ENCODE measurements around the gene CDH13. TPM values are rescaled to one million over a fixed set of nuclear protein-coding genes. Genes with fewer than 3 reads are reported as not detected.

The CDH13 gene
- total RNA-seq, 1 experiment from 2014 or later, result 0.89 TPM

DNA sequence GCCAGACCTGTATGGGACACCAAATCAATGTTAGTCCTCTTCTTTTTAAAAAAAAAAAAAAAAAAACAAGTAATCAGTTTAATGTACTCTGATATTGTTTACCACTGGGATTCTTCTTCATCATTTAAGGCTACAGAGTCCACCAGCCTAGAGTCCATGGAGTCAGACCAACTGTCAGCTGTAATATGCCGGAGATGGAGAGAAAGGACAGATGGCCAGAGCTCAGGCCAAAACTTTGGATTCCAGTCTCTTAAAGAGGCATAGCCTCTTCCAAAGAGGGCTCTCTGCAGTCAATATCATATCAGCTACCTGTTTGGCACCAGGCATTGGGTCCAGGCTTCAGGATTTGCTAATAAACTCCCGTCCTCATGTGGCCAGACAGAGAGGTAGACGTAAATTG, 711.4 kb downstream of the CDH13 start:
- no peaks in the 10 kb centered on the region for H3K27me3 ChIP-seq
- DNase-seq, result no peak
- H3K4me3 ChIP-seq, result no peak overlapping the region
- no peaks in the 10 kb centered on the region for H3K36me3 ChIP-seq
- H3K9me3 ChIP-seq, result no peaks in the 10 kb centered on the region

DNA sequence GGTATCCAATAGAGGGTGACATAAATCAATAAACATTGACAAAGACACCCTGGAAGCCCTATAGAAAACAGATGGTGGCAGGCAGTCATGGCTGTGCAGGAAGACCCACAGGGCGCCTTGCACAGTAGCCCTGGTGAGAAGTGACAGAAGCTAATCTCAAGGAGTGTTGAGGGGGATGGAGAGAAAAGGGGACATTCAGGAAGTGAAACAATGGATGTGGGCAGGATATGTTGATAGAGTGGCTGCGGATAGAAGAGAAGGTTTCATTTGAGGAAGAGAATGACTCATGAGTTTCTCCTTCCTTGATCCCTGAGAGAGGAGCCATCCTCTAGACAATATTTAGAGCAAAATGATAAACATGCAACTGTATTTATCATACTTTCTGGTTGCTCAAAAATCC, 712.2 kb downstream of the CDH13 start:
- no peaks in the 10 kb centered on the region for H3K36me3 ChIP-seq
- H3K9me3 ChIP-seq, result no peaks in the 10 kb centered on the region
- no peak for DNase-seq
- no peaks in the 10 kb centered on the region for H3K27me3 ChIP-seq
- H3K4me3 ChIP-seq, result no peak overlapping the region

DNA sequence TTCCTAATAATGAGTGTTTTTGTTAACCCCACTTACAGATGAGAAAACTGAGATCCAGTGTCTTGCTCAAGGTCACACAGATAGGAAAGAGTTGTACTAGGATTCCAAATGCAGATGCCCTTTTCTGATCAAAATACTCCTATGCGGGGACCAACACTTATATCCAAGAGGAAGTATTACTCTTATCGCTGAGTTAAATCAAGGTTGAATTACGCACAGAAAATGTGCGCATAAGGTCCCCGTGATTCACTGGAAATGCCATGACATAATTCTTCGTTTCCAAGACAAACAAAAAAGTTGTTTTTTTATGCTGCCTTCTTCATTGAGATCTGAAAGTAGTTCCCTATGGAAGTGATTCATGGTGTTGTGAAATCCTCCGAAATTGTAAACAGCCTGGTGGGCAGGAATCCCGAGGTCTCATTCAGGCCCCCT, 717.2 kb downstream of the CDH13 start:
- no peak for DNase-seq

DNA sequence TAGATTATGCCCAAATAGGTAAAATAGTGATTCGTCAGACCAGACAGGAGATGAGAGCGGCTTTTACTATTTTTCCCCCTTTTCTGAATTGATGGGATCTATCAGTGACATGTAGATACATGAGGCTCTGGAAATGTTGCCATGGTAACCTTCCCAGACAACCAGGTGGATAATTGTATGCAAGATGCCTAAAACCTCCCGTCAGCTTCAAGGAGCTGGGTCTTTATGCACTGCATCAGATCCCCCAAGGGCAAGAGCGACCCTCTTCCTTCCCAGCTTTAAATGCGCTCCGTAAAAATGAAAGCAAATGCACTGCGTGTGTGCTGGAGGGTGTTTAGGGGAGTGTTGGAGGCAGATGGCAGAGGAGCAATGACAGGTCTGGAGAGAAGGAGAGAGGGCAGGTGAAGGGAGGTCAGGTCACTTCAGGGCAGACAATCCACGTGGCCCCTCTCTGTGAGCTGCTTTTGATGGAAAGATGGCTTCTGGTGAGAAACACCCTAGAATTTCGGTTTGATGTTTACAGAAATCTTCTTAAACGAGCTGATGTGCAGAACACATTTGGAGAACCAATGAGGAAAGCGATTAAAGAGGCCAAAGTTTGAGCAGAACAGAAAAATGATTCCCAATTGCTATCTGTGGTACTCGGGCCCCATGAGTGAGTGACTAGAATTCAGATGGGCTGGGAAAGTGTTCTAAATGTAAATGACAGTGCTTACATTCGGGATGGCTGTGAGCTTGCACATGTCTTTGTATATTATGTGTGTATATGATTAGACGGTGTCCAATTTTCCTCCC, 719.3 kb downstream of the CDH13 start:
- Histone ChIP-seq H3K4me3 (no peak overlapping the region), H3K27me3 (no peaks in the 10 kb centered on the region), H3K36me3 (no peaks in the 10 kb centered on the region), H3K9me3 (no peaks in the 10 kb centered on the region)
- DNase-seq, result no peak

More for the DNA sequence above, 717.2 kb downstream of the CDH13 start:
- no peaks in the 10 kb centered on the region for H3K36me3 ChIP-seq
- H3K27me3 ChIP-seq, result no peaks in the 10 kb centered on the region
- H3K4me3 ChIP-seq, result no peak overlapping the region
- no peaks in the 10 kb centered on the region for H3K9me3 ChIP-seq

DNA sequence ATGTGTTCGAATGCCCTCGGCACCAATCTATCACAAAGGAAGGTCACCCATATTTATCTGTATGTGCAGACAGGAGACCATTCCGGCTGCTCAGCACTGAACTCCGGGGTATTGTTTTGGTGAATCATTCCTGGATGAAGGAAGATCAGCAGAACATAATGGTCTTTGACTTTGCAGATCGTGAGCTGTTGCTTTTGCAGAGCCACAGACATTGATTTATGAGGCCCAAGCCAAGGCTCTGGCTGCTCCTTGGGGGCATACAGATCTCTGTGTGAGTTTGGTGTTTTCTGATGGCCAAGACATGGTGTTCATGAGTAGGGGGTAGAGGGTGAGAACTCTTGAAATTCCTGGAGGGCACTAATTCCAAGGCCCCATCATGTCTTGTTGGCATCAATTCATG, 722.2 kb downstream of the CDH13 start:
- no peak overlapping the region for H3K4me3 ChIP-seq
- no peak for DNase-seq

DNA sequence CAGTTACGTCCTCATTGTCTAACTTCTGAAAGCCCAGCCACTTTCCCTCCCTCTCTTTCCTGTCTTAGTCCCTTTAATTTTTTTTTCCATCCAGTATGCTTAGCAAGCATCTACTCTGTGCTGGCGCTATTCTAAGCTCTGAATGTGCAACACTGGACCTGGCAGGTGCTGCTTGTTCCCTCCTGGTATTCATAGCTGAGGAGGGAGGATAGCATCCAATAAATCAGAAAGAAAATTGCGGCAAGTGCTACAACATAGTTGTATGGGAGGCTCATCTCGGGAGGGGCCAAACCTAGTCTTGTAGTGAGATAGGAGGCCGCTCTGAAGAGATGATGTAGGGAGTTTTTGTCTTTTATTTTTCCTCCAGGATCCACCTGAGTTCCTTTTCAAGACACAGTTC, 723.7 kb downstream of the CDH13 start:
- Histone ChIP-seq H3K36me3 (no peaks in the 10 kb centered on the region), H3K27me3 (no peaks in the 10 kb centered on the region), H3K4me3 (no peak overlapping the region), H3K9me3 (no peaks in the 10 kb centered on the region)
- no peak for DNase-seq

More for the DNA sequence above, 722.2 kb downstream of the CDH13 start:
- Histone ChIP-seq H3K36me3 (no peaks in the 10 kb centered on the region), H3K9me3 (no peaks in the 10 kb centered on the region), H3K27me3 (no peaks in the 10 kb centered on the region)

DNA sequence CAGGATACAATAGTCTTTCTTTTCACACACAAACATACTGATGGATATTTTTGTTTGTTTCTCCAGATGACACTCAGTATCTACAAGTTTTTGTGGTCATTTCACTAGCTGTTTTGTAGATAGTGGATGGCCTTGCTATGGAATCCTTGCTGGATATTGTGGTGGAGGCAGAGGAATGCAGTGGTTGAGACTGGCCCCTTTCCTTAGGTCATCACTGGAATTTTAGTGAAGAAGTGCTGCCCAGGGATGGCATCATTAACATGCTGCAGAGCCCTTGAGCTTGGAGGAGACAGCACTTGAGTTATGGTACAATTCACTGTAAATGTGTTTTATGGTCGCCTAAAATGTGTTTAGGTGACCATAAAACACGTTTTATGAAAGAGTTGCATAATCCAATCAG, 725.1 kb downstream of the CDH13 start:
- no peak overlapping the region for H3K4me3 ChIP-seq
- H3K27me3 ChIP-seq, result no peaks in the 10 kb centered on the region
- no peaks in the 10 kb centered on the region for H3K36me3 ChIP-seq
- no peaks in the 10 kb centered on the region for H3K9me3 ChIP-seq
- no peak for DNase-seq

DNA sequence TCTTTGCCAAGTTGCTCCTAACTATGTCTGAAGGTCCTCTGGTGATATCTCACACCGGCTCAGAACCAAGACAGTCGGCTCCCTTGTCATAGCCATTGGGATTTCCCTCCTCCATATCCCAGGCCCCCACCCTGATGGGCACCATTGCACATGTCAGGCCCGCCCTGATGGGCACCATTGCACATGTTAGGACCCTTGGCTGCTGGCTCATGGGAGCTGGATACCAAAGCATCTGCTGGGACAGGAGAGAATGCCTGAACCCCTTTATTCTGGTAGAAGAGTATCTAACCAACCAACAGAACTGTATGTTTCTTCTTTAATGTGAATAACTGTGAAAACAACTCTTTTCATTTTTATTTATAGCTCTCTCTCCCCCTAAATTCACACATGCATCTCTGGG, 726.5 kb downstream of the CDH13 start:
- H3K4me3 ChIP-seq, result no peak overlapping the region
- H3K36me3 ChIP-seq, result no peaks in the 10 kb centered on the region
- no peaks in the 10 kb centered on the region for H3K9me3 ChIP-seq
- no peak for DNase-seq
- no peaks in the 10 kb centered on the region for H3K27me3 ChIP-seq

DNA sequence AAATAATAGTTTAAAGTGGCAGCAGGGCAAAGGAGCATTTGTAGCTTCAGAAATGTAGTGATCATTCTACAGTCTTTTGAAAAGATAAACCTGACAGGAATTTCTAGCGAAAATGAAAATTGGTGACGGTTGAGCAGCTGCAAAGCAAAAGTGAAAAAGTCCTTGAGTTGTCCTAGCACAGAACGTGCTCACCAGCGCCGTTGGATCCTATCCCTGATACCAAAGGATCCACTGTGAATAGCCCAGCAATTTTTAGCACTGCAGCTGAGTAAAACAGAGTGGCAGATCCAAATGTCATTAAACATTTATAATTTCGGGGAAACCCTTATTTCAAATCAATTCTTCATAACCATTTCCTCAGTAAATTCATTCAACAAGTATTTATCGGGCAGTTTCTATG, 727.2 kb downstream of the CDH13 start:
- no peak for DNase-seq
- Histone ChIP-seq H3K9me3 (no peaks in the 10 kb centered on the region), H3K4me3 (no peak overlapping the region), H3K27me3 (no peaks in the 10 kb centered on the region), H3K36me3 (no peaks in the 10 kb centered on the region)

DNA sequence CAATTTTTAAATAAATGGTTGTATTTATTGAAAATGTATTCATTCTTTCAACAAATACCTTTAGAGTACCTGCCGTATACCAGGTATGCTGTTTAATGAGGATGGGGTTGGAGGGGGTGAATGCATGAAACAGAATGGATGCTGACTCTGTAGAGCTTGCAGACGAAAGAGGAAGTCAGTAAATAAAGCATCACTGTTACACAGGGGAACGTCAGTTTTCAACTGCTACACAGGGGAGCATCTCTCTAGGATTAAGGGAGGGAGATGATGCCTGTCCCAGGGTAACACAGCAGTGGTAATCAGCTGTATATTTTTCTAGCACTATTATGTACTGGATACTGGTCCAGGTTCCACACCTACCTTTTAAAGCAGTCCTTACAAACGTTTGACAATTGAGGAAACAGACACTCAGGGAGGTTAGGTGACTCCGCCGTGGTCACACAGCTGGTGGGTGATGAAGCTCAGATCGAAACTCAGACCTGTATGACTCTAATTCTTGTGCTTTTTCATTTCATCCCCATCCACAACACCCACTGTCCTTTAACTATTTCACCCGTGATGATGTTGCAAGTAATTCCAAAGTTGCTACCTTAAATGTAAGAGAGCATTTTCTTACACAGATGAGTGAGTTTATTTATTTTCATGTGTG, 728.9 kb downstream of the CDH13 start:
- DNase-seq, result no peak
- Histone ChIP-seq H3K9me3 (no peaks in the 10 kb centered on the region), H3K36me3 (no peaks in the 10 kb centered on the region), H3K27me3 (no peaks in the 10 kb centered on the region), H3K4me3 (no peak overlapping the region)

DNA sequence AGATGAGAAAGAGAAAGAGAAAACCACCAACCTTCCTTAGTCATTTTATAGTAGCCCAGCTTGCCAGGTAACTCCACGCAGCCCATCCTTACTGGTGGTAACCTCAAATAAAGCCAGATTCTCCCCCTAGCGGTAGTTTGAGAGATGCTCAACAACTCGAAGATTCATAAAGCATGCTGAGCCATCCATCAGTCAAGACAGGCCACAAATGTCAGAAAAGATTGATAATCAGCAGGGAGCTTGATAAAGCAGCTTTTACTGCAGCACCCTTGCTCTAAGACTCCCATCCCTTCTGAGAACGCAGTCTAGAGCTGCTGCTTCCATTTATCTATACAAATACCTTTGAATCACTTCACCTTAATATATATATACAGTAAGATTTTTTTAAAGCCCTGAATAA, 729.5 kb downstream of the CDH13 start:
- no peak for DNase-seq
- Histone ChIP-seq H3K4me3 (no peak overlapping the region), H3K27me3 (no peaks in the 10 kb centered on the region), H3K9me3 (no peaks in the 10 kb centered on the region), H3K36me3 (no peaks in the 10 kb centered on the region)

DNA sequence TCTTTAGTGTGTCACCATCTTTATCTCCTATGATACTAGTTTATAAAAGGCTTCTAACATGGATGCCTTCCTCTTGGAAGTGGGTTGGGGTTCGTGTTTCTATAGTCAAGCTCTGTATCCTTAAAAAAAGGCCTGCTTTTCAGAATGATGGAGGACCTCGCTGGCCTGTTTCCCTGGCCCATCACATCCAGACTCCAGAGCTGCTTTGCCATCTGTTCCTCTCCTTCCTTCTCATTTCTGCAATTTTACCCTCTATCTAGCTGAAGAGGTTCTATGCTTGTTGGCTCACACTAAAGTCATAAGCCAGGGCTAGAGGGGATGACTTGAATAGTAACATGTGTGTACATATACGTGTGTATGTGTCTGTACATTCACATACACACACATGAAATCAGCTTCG, 730.2 kb downstream of the CDH13 start:
- Histone ChIP-seq H3K9me3 (no peaks in the 10 kb centered on the region), H3K4me3 (no peak overlapping the region), H3K27me3 (no peaks in the 10 kb centered on the region), H3K36me3 (no peaks in the 10 kb centered on the region)
- no peak for DNase-seq

DNA sequence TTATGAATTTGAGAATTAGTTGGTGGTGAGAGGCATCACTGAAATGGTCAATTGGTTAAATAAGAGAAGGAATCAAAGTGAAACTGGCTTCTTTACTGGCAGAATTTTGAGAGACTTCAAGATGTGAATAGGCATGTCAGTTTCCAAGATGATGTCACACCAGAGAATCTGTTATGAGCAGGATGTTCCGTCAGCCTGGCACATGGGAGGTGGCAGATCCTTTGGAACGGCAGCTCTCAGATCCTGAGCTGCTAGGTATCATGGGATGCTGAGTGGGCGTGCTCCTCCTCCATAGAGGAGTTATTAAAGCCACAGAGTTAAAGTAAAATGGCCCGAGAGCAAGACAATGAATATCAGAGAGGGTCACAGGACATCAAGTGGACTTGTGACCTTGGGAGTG, 736.8 kb downstream of the CDH13 start:
- no peak overlapping the region for H3K4me3 ChIP-seq
- H3K9me3 ChIP-seq, result no peaks in the 10 kb centered on the region
- no peak for DNase-seq
- H3K36me3 ChIP-seq, result no peaks in the 10 kb centered on the region
- H3K27me3 ChIP-seq, result no peaks in the 10 kb centered on the region

DNA sequence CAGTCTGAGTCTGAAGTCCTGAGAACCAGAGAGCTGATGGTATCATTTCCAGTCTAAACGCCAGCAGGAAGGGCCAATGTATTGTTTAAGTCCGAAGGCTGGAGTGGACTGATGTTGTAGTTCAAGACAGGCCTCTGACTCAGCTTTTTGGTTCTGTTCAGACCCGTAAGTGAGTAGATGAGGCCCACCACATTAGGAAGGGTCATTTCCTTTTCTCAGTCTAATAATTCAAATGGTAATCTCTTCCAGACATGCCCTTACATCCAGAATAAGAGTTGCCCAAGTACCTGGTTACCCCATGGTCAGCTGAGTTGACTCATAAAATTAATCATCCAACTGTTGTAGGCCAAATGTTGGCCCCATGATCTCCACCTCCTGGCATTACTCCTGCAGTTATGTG, 738.4 kb downstream of the CDH13 start:
- Histone ChIP-seq H3K4me3 (no peak overlapping the region), H3K27me3 (no peaks in the 10 kb centered on the region)
- DNase-seq, result no peak

DNA sequence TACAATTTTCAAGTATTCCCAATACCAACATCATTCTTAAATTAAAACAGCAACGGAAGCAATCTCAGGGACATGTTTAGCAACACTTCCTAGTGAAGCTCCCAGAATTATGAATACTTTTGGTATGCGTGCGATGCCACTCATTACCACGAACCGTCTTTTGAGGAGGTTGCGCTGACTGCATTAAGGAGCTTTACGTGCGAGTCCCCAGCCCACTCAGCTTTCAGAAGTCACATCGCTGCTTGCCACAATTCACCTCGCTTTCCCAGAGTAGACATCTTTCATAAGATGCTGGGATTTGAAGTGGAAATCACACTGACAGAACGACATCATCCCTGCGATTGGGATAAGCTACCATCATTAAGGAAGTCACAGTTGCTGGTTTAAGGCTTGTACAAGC, 739.5 kb downstream of the CDH13 start:
- no peak for DNase-seq

More for the DNA sequence above, 738.4 kb downstream of the CDH13 start:
- Histone ChIP-seq H3K36me3 (no peaks in the 10 kb centered on the region), H3K9me3 (no peaks in the 10 kb centered on the region)

DNA sequence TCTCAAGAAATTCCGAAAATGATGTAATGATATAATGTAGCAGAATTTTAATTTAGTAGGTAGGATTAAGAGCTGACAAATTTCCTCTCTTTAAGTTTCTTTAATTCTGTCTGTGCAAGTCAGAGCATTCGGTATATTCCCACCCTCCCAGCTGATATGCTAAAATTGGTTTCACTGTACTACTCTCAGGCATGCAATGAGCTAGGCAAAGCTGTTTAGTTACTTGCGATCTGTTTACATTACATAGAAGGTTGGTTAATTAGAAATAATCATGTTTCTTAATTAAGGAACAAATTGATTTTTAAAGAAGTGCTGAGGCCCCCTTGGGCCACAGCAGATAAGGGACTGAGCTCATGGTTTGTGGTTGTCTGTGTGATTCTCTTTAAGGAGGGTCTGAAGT, 748.2 kb downstream of the CDH13 start:
- DNase-seq, result no peak
- no peaks in the 10 kb centered on the region for H3K27me3 ChIP-seq
- no peaks in the 10 kb centered on the region for H3K36me3 ChIP-seq
- H3K9me3 ChIP-seq, result no peaks in the 10 kb centered on the region
- no peak overlapping the region for H3K4me3 ChIP-seq

More for the DNA sequence above, 739.5 kb downstream of the CDH13 start:
- no peak overlapping the region for H3K4me3 ChIP-seq
- H3K36me3 ChIP-seq, result no peaks in the 10 kb centered on the region
- no peaks in the 10 kb centered on the region for H3K27me3 ChIP-seq
- H3K9me3 ChIP-seq, result no peaks in the 10 kb centered on the region

DNA sequence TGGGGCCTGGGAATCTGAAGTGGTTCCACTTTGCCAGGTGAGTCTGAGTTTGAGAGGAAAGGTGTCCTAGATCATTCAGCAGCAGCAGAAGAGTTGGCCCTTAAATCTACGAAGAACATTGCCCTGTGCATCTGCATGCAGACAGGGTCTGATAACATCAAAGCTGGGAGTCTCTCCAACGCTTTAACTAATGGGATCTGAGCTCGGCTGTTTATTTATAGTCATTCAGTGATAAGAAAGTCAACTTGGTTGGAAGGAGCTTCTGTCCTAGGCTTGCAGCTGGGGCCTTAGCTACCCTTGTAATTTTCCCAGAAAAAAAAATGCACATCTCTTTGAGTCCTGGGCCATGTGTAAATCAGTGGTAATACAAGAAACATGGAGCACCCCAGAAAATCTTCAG, 763.0 kb downstream of the CDH13 start:
- H3K36me3 ChIP-seq, result no peaks in the 10 kb centered on the region
- H3K4me3 ChIP-seq, result no peak overlapping the region
- DNase-seq, result no peak
- H3K27me3 ChIP-seq, result no peaks in the 10 kb centered on the region
- no peaks in the 10 kb centered on the region for H3K9me3 ChIP-seq

DNA sequence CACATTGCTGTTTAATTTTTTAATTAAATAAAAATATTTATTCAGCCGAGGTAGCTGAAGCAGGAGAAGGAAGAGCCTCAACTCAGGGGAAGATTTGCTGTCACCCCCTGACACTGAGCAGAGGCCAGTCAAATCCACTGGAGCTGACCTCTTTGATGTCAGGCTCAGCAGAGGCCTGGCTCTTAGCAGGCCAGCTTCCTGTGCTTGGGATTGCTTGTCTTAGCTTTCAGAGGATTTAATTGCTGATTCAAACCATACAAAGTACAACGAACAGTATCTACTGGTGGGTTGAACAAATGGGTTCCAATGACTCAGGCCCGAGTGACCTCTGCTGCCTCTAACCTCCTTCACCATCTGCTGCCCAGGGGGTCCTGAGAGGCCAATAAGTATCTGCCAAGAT, 764.0 kb downstream of the CDH13 start:
- no peaks in the 10 kb centered on the region for H3K27me3 ChIP-seq
- H3K4me3 ChIP-seq, result no peak overlapping the region
- DNase-seq, result no peak
- no peaks in the 10 kb centered on the region for H3K36me3 ChIP-seq
- H3K9me3 ChIP-seq, result no peaks in the 10 kb centered on the region
